Measurements from ENCODE around the gene CRIM1. TPM values are rescaled to one million over a fixed set of nuclear protein-coding genes. Genes with fewer than 3 reads are reported as not detected.

Gene CRIM1
- total RNA-seq, 1 donor from 2014 or later: 7.1 TPM

DNA sequence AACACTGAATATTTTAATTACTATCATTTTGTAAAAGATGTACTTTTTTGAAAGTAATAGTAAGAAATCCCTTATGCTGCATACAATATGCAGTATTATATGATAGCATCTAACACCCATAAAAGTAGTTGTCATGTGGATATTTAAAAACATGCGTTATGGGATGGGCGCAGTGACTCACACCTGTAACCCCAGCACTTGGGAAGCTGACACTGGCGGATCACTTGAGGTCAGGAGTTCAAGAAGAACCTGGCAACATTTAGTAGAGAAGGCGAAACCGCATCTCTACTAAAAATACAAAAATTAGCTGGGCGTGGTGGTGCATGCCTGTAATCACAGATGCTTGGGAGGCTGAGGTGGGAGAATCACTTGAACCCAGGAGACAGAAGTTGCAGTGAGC lies 153.5 kb downstream of the CRIM1 start:
- no peak for ATAC-seq
- no peak for DNase-seq (ENCODE audit: low spot score)

GRCh38 chr2:36511858-36512603 lies 156.5 kb downstream of the CRIM1 start:
- DNase-seq (ENCODE audit: low spot score): no peak
- no peak for ATAC-seq

GRCh38 chr2:36512705-36513104 lies 157.1 kb downstream of the CRIM1 start:
- ATAC-seq: no peak
- no peak for DNase-seq (ENCODE audit: low spot score)

DNA sequence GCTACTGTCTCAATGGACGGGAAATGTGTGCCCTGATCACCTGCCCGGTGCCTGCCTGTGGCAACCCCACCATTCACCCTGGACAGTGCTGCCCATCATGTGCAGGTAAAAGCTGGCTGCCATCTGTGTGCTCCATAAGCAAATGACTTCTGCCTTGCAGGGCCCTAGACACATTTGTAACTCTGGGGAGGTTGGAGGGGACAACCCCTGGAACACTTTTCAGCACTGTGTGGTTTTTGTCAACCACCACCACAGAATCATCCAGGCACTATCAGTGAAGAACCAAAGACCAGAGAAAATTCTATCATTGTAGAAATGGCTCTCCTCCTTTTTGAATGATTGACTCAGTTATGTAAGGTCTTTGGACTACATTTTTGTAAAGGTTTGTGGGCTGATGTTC lies 158.1 kb downstream of the CRIM1 start:
- ATAC-seq: no peak
- DNase-seq (ENCODE audit: low spot score): no peak

DNA sequence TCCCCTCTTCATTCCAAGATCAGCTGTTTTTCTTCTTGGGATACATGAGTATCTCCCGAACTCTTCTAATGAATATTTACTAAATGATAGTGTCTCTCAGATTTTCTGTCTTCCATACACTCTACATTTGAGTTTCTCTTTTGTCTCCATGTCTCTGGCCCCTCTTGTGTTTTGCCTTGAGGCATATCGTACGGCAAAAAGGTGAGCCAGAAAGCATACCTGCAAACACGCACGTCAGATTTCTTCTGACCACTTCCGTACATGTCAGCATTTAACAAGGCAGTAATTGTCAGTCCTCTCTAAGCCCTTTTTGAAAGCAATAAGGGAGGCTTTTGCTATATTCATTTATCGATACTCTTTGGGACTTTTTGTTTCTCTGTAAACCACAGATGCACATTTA lies 160.0 kb downstream of the CRIM1 start:
- ATAC-seq: no peak
- DNase-seq (ENCODE audit: low spot score): no peak

GRCh38 chr2:36516136-36516870 lies 160.7 kb downstream of the CRIM1 start:
- ATAC-seq (no peak), DNase-seq (ENCODE audit: low spot score) (no peak)

DNA sequence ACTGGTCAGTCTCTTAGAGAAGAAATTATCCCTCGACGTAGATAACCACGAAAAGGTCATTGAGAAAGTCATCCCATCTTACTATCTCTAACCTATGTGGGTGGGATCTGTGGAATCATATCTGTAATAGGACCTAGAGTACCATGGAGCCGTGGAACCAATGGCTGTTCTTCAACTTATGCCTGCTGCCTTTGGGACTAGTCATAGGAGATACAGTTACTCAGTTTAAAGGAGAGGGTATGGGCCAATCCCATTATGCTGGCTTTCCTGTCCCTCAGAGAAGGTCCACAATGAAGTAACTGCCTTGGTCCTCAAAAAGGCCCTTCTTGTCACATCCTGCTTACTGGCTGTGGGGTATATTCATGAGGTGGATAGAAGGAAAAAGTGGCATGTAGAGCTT lies 164.9 kb downstream of the CRIM1 start:
- no peak for ATAC-seq
- DNase-seq (ENCODE audit: low spot score): no peak

GRCh38 chr2:36523153-36523552 lies 167.6 kb downstream of the CRIM1 start:
- DNase-seq (ENCODE audit: low spot score) (no peak), ATAC-seq (no peak)

DNA sequence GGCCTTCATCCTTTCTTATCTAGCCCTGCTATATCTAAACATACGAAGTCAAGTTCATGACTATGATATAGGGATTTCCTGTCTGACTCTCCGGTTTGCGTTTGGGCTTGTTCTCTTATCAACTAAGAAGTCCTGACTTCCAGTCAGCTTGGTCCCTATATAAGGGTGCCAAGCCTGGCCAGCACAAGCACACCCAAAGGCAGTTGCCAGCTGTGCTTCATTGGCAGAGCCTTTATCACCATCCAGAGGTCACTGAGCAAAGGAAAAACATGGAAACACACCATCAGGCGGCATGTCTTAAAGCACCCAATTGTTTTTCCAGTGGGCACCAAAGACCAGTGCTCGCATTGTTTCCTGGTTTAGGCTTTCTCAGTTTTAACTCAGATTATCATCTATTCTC lies 169.7 kb downstream of the CRIM1 start:
- ATAC-seq (no peak), DNase-seq (ENCODE audit: low spot score) (no peak)

DNA sequence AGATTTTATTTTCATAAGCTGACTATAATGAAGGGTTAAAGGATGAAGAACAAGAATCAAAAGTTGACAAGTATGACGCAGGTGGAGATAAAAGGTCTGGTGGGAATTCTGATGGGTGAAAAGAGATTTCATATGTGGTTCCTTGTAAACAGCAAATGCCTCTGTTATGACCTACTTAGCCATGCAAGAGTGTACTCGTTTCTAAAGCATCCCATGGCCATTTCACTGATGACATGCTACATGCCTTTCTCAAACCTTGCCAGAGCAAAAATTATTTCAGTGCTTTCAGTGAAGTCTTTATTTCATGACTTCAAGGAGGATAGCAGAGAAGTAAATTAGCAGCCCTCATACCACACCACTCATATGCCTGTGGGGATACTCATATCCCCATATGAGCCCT lies 170.6 kb downstream of the CRIM1 start:
- ATAC-seq (no peak), DNase-seq (ENCODE audit: low spot score) (no peak)

DNA sequence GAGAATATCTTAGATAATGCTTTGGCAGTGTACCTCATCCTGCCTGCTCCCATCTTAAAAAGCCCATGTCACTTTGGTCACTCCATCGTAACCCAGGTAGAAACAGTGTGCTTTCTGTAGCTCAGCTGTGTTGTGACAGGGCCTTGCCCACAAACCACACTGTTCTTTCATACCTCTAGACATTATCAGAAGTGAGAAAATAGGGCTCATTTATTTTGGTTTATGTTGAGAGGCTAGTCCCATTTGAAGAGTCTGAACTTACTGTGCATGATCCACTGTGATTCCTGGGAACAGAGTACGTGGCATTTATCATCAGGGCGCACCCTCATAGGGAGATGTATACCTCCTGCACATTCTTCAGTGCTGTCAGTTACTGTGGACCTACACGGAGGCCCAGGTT lies 172.7 kb downstream of the CRIM1 start:
- no peak for DNase-seq (ENCODE audit: low spot score)
- ATAC-seq: no peak

GRCh38 chr2:36528766-36529392 lies 173.3 kb downstream of the CRIM1 start:
- DNase-seq (ENCODE audit: low spot score): no peak
- no peak for ATAC-seq

DNA sequence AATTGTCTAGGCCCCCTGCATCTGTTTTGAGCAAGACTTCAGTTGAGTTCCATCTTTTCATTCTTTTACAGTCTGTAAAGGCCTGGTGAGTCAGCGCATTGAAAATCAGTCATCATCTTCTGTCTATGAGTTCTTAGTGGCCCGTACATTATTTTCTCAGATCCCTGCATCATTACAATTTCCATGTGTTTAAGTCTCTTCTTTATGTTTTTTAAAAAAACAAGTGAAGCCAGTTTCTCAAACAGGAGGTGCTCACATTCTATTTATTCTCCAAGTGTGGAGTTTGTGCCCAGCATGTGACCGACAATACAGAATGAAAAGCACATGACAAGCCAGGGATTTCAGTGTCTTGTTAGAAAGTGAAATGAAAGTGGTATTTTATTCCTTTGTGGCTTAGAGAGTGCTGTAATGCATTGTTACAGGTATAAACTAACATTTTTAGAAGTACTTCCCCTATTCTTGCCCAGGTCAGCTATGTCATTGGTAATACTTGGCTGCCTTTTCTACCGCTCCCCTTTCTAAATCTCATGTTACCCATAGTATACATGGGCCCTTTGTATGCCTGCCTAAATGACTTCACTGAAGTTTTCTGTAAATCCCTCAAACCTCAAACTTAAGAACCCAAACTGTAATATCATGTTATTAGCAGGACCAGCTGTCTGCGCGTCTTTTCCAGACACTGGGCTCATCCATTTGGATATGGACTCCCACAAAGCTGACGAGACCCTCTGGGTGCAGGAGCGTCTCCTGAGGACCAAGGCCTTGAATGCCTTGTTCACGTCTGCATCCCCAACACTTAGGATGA lies 174.8 kb downstream of the CRIM1 start:
- ATAC-seq (no peak), DNase-seq (ENCODE audit: low spot score) (no peak)

DNA sequence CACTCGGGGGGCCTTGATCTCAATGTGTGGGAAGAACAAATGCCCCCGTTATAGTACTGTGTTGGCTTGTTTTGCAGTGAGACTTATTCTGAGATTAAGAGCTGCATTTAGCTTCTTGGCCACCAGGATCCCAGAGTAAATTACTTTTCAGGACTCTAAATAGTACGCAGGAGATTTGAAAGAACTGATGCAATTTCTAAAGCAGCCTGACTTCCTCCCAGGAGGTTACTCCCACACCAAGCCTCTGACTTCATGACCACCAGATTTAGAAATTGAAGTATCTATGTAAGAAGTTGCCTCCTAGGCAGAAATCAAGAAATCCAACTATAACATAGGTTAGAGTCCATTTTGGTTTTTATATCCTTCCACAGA lies 175.4 kb downstream of the CRIM1 start:
- DNase-seq (ENCODE audit: low spot score) (no peak), ATAC-seq (no peak)

DNA sequence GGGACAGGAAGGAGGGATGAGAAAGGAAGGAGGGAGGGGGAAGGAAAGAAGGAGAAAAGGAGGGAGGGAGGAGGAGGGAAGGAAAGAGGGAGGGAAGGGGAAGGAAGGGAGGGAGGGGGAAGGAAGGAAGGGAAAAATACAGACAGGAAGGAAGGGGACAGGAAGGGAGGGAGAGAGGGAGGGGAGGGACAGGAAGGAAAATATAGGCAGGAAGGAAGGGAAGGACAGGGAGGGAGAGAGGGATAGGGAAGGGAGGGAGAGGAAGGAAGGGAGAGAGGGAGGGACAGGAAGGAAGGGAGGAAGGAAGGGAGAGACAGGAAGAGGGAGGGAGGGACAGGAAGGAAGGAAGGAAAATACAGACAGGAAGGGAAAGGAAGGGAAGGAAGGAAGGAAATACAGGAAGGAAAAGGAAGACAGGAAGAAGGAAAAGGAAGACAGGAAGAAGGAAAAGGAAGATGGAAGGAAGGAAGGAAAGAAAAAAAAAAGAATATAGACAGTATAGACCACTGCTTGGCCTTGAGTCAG lies 178.8 kb downstream of the CRIM1 start:
- ATAC-seq: no peak
- DNase-seq (ENCODE audit: low spot score): no peak

DNA sequence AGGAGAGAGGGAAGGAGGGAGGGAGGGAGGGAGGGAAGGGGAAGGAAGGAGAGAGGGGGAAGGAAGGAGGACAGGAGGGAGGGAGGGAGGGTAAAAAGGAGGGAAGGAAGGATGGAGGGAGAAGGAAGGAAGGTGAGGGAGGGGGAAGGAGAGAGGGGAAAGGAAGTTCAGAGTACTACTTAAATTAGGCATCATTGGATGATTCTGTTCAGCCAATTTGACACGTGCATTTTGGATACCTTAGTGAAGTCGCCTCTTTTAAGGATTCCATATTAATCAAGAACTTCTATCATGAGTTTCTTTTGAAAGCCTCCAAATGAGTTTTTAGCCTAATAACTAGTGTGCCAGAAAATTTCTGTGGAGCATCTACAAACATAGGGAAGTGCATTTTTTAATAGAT lies 179.5 kb downstream of the CRIM1 start:
- ATAC-seq: no peak
- DNase-seq (ENCODE audit: low spot score): no peak

DNA sequence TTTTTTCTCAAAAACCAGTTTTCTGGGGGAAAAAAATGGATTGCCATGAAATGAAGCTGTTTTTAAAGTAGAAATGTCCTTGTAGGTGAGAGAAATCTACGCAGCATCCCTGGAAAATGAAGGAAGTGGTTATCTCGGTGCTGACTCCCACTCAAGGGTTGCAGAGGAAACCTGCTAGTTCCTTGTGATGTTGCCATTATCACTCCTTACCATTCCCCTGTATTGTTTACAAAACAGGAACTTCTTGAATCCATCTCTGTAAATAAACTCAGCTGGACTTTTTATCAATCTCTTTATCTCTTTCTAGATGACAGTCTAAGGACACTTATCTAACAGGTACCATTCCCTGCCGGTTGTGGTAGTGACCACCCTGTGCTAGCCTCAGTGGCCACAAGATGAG lies 181.2 kb downstream of the CRIM1 start:
- no peak for ATAC-seq
- no peak for DNase-seq (ENCODE audit: low spot score)

DNA sequence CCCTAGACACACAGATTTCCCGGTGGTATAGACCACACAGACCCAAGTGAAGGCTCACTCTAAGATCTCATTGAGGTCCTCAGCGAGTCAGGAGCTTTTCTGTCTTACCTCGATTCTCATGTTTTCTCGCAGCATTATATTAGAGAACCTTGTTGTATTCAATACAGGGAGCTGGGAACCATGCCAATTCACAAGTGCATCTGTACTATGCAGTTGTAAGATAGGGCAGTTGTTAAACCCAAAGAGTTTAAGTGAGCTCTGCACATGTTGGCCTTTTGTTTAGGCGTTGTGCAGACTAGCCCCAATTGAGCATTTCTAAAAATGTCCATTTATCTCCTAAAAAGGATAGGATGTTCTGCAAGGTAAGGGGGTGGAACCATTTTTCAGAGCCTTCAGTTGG lies 182.8 kb downstream of the CRIM1 start:
- DNase-seq (ENCODE audit: low spot score): no peak
- no peak for ATAC-seq

DNA sequence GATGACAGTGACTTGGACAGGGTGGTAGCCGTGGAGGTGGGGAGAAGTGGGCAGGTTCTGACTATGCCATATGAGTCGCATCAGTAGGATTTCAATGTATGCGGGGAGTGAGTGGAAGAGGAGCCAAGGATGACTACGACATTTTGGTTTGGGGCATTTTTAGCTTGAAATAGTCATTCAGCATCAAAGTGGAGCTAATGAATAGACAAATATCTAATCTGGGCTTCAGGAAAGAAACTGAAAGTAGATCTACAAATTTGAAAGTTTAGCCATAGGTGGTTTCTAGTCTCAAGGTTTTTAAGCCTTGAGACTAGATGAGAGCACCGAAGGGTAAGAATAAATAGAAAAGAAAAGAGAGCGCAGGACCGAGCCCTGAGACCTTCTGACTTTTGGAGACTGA lies 184.1 kb downstream of the CRIM1 start:
- DNase-seq (ENCODE audit: low spot score) (no peak), ATAC-seq (no peak)

DNA sequence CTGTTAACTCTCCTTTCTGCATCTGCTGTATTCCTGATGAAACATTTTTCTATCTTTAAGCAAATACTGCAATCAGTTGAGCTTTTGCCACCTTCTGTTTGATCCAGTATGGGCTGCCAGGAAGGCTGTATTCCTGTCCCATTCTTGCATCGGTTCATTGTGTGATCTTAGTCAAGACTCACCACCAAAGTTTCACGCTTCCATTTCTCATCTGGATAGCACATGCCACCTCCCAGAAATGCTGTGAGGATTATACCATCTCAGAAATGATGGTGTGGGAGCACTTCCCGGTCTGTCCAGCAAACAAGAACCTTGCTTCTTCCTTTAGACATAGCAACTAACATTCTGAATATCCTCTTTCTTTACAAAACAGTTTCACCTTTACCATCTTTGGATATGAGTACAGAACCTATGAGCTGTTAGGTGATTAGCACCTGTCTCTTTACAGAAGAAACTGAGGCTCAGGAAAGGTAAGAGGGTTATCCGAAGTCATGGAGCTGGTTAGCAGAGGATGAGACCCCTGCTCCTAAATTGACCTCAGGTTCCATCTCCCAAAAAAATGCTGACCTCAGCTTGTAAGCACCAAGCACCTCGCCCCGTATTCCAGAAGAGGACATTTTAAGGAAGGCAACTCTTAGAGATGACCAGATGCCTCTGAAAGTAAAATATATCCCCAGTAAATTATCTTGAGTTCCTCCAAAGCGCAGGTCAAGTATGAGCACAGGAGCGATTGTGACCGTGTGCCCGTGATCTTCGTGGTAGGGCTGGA lies 185.6 kb downstream of the CRIM1 start:
- no peak for ATAC-seq
- DNase-seq (ENCODE audit: low spot score): no peak
